HUES6 (cell line): ENCODE measurements around the gene SLC39A2.
"Not testable (repeated sequence)": the region's sequence is repeated elsewhere in the genome, so short reads cannot be mapped to it uniquely, and the experiment has no call there.

ENCODE experiments used
- H3K27ac ChIP-seq: 2 replicates; pipeline ENCODE4 v1.7.0; 2013; ENCODE audit warnings: low read depth, mild to moderate bottlenecking, low read length, inconsistent platforms
- H3K27me3 ChIP-seq: 2 replicates; pipeline ENCODE4 v1.6.1; 2013; ENCODE audit warnings: low read length; ENCODE audit not compliant: control insufficient read depth, insufficient read depth
- H3K36me3 ChIP-seq: 2 replicates; pipeline ENCODE4 v1.6.1; 2013; ENCODE audit warnings: low read length; ENCODE audit not compliant: control insufficient read depth, insufficient read depth
- H3K4me1 ChIP-seq: 2 replicates; pipeline ENCODE4 v1.6.1; 2013; ENCODE audit warnings: low read length; ENCODE audit not compliant: control insufficient read depth, insufficient read depth
- H3K4me3 ChIP-seq: 2 replicates; pipeline ENCODE4 v1.5.1; 2013; ENCODE audit warnings: low read depth, low read length
- H3K9ac ChIP-seq: one replicate; pipeline ENCODE4 v1.6.1; 2013; ENCODE audit warnings: mild to moderate bottlenecking, low read length
- H3K9me3 ChIP-seq: 2 replicates; pipeline ENCODE4 v1.6.1; 2013; ENCODE audit warnings: low read depth, low read length; ENCODE audit not compliant: control insufficient read depth, insufficient read depth

Gene SLC39A2

DNA sequence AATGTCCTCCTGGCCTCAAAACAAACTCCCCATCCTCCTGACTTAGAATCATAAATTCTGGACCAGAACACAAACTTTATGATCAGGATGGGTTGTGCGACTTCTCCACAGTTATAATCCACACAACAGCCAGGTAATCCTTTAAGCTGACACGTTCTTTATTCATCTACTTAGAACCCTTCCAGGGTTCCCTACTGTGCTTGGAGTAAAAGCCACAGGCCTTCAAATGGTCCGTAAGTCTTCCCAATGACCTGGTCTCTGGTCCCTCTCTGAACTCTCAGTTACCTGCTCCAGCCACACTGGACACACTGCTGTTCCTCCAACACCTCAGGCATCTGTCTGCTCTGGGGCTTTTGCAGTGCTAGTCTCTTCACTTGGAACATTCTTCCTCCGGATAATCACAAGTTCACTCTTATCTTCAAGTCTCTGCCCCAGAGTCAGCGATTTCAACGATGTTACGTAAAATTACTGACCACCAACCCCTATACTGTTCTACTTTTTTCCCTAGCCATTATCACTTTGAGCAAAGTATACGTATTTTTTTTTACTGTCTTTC is 41.4 kb downstream of the SLC39A2 start:
- Histone ChIP-seq H3K9ac (no peak overlapping the region), H3K9me3 (no peaks in the 10 kb centered on the region), H3K4me3 (no peak overlapping the region), H3K27me3 (0 out of 2 replicates have a peak, but pooled peaks cover 2% of the 10 kb centered on the region), H3K27ac (no peak overlapping the region), H3K36me3 (no peaks in the 10 kb centered on the region), H3K4me1 (peaks cover 22% of the 10 kb centered on the region)

DNA sequence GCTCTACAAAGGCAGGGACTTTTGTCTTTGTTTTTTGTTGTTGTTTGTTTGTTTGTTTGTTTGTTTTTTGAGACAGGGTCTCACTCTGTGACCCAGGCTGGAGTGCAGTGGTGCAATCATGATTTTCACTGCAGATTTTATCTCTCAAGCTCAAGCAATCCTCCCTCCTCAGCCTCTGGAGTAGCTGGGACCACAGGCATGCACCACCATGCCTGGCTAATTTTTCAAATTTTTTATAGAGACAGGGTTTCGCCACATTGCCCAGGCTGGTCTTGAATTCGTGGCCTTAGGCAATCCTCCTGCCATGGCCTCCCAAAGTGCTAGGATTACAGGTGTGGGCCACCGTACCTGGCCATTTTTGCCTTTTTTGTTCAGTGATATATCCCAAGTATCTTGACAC is 41.8 kb downstream of the SLC39A2 start:
- not testable (repeated sequence) for H3K27me3 ChIP-seq, H3K27ac ChIP-seq, H3K36me3 ChIP-seq, H3K9me3 ChIP-seq, H3K4me3 ChIP-seq, H3K9ac ChIP-seq
- peaks cover 22% of the 10 kb centered on the region for H3K4me1 ChIP-seq

DNA sequence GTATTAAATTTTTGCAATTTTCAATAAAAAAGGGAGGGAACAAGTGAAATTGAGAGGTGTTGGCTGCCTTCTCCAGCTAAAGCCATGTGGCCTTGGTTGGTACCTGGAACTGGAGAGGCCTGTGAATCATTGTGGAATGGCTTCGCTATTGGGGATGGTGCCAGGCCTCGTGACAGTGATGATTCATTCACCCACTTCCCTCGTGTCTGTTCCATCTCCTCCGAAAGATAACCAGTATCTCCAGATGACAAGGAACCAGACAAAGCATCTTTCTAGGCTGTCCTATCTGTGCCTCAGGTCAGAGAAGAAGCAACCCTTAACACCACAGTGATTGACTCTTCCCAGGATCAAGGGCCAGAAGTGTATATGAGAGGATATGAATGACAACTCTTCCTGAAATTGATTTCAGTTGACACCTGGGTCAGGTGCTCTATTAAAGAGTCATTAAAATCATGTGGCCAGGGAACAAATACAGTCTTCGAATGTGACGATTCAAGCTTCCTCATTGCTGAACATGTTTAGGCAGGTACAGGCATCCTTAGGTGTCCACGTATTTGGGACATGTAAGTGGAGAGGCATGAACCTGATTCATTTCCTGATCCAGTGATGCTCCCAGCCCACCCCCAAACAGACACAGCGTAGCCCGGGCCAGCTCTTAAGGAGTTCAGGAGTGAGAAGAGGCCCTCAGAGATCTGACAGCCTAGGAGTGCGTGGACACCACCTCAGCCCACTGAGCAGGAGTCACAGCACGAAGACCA is 42.8 kb downstream of the SLC39A2 start, which contains the start of gene RNASE7:
Gene RNASE7 (plus strand): TSS at position 687 of the 758 bp plus-strand sequence. CDS start 631 bp downstream, outside the sequence.
- Histone ChIP-seq H3K4me3 (no peak within 1 kb of the TSS), H3K9ac (no peak within 1 kb of the TSS), H3K27me3 (no peaks in the 10 kb centered on the region), H3K36me3 (no peaks in the 10 kb centered on the region), H3K9me3 (no peaks in the 10 kb centered on the region), H3K27ac (no peak within 1 kb of the TSS), H3K4me1 (peaks cover 22% of the 10 kb centered on the region)

DNA sequence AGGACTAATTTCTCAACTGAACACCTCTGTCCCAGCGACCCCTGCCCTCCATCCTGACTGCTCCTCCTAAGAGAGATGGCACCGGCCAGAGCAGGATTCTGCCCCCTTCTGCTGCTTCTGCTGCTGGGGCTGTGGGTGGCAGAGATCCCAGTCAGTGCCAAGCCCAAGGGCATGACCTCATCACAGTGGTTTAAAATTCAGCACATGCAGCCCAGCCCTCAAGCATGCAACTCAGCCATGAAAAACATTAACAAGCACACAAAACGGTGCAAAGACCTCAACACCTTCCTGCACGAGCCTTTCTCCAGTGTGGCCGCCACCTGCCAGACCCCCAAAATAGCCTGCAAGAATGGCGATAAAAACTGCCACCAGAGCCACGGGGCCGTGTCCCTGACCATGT is 43.8 kb downstream of the SLC39A2 start:
- H3K4me3 ChIP-seq = no peak overlapping the region
- 0 out of 2 replicates have a peak, but pooled peaks cover 2% of the 10 kb centered on the region for H3K27me3 ChIP-seq
- H3K27ac ChIP-seq = no peak overlapping the region
- no peaks in the 10 kb centered on the region for H3K36me3 ChIP-seq
- no peak overlapping the region for H3K9ac ChIP-seq
- peaks cover 22% of the 10 kb centered on the region for H3K4me1 ChIP-seq
- no peaks in the 10 kb centered on the region for H3K9me3 ChIP-seq

DNA sequence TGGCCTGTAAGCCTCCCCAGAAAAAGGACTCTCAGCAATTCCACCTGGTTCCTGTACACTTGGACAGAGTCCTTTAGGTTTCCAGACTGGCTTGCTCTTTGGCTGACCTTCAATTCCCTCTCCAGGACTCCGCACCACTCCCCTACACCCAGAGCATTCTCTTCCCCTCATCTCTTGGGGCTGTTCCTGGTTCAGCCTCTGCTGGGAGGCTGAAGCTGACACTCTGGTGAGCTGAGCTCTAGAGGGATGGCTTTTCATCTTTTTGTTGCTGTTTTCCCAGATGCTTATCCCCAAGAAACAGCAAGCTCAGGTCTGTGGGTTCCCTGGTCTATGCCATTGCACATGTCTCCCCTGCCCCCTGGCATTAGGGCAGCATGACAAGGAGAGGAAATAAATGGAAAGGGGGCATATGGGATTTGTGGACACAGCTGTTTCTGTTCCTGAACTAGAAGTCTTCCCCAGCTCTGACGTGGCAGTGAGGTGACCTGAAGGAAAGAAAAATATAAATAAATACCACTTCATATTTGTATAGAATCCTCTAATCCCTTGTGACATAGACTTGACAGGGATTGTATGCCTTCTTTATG is 44.4 kb downstream of the SLC39A2 start:
- no peaks in the 10 kb centered on the region for H3K9me3 ChIP-seq
- H3K9ac ChIP-seq = no peak overlapping the region
- no peaks in the 10 kb centered on the region for H3K36me3 ChIP-seq
- H3K4me1 ChIP-seq = peaks cover 20% of the 10 kb centered on the region
- H3K27ac ChIP-seq = no peak overlapping the region
- H3K4me3 ChIP-seq = no peak overlapping the region
- H3K27me3 ChIP-seq = 0 out of 2 replicates have a peak, but pooled peaks cover 2% of the 10 kb centered on the region

DNA sequence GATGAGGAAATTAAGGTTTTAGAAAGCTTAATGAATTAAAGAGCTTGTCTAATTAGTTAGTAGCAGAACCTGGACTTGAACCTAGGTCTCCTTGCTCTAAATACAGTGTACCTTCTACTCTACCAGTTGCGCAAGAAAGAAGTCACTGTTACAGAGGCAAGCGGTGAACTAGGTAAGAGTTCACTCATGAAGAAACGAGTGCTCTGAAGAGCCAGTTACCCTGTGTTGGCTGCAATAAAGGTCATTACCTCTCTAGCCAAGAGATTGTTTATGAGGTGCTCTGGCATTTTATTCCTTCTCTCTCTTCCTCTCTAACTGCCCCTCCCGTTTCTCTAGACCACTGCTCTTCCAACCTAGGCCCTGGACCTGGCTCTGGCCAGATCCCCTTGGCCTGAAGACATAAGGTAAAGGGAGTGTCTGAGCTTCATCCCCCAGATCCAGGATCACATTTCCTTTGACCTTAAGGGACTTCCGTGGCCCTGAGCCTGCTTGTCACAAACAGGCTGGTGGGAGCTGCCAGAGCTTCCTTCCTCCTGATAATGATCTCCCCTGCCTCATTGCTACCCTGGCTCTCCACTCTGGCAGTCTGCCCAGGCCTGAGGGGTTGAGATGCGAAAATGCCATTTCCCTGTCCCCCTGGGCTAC is 45.0 kb downstream of the SLC39A2 start:
- H3K27ac ChIP-seq = no peak overlapping the region
- H3K4me1 ChIP-seq = peaks cover 14% of the 10 kb centered on the region
- H3K27me3 ChIP-seq = 0 out of 2 replicates have a peak, but pooled peaks cover 2% of the 10 kb centered on the region
- no peaks in the 10 kb centered on the region for H3K36me3 ChIP-seq
- H3K9ac ChIP-seq = no peak overlapping the region
- H3K9me3 ChIP-seq = no peaks in the 10 kb centered on the region
- no peak overlapping the region for H3K4me3 ChIP-seq

DNA sequence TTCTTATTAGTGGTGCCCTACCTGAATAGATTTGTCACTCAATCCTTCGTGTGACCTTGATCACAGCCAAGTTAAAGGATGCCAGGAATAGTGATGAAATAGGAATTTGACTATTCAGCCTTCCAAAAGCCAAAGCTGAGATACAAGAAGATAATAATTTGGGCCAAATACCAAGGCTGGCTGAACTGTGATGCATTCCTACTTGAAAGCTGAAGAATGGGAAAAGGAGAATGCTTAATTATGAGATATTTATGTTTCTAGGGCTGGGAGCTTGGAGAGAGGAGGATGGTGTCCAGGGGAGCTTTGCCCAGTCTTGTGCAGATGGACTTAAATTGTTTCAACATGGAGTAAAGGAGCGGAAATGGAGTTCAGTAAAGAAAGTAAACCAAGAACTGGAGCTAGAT is 48.3 kb downstream of the SLC39A2 start:
- no peaks in the 10 kb centered on the region for H3K4me1 ChIP-seq
- H3K27ac ChIP-seq = no peak overlapping the region
- H3K9ac ChIP-seq = no peak overlapping the region

DNA sequence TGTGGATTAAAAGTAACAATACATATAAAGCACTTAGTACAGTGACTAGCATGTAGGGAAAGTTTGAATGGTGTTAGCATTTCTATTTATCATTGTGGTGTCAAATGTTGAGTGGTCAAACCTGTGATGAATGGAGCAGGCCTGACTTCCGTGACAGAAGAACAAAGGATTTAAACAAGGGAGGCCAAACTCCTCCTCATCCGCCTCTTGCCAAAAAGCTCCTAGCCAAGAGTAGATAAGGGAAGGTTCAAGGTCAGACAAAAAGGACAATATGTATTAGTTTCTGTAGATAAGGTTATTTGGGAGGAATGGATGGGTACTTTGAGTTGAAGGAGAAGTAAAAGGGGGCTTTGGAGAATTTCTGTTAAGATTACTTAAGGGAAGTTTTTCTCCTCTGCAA is 49.5 kb downstream of the SLC39A2 start:
- Histone ChIP-seq H3K9ac (no peak overlapping the region), H3K4me3 (no peak overlapping the region), H3K4me1 (no peaks in the 10 kb centered on the region), H3K27ac (no peak overlapping the region), H3K9me3 (no peaks in the 10 kb centered on the region), H3K36me3 (no peaks in the 10 kb centered on the region), H3K27me3 (0 out of 2 replicates have a peak, but pooled peaks cover 2% of the 10 kb centered on the region)

More for the DNA sequence above, 48.3 kb downstream of the SLC39A2 start:
- Histone ChIP-seq H3K9me3 (no peaks in the 10 kb centered on the region), H3K36me3 (no peaks in the 10 kb centered on the region), H3K4me3 (no peak overlapping the region), H3K27me3 (0 out of 2 replicates have a peak, but pooled peaks cover 2% of the 10 kb centered on the region)

DNA sequence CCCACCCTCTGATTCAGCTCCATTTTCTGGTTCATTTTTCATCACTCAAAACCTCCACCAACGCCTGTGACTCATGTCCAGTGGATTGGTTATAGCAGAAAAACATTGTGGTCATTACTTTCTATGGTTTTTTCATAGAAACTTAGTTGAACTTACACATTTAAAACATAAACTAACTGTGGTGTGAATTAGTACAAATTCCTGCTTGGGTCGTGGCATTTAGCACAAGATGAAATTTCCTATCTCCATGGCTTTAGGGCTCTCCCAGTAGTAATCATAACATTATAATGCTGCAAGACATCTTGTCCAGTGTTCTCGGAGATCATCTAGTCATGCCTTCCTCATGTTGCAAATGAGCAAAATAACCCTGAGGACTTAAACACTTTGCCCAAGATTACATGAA is 50.2 kb downstream of the SLC39A2 start:
- H3K4me3 ChIP-seq = no peak overlapping the region

DNA sequence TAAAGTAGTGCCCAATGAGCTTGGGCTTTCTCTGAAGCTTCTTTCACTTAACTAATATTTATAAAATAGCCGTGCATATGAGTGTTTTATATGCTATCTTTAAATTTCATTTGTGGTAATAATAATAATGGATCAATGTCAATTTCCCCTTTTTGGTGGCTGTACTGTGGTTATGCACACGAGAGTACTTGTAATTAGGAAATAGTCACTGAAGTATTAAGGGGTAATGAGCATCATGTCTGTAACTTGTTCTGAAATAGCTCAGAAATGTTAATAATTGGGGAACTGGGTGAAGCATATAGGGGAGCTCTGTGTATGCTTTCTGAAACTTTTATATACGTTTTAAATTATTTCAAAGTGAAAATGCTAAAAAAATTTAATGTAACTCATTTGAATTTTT is 51.5 kb downstream of the SLC39A2 start:
- H3K4me3 ChIP-seq = no peak overlapping the region
- no peaks in the 10 kb centered on the region for H3K9me3 ChIP-seq
- 0 out of 2 replicates have a peak, but pooled peaks cover 2% of the 10 kb centered on the region for H3K27me3 ChIP-seq
- H3K4me1 ChIP-seq = peaks cover 3% of the 10 kb centered on the region
- H3K27ac ChIP-seq = no peak overlapping the region
- no peak overlapping the region for H3K9ac ChIP-seq
- H3K36me3 ChIP-seq = no peaks in the 10 kb centered on the region

More for the DNA sequence above, 50.2 kb downstream of the SLC39A2 start:
- no peaks in the 10 kb centered on the region for H3K9me3 ChIP-seq
- no peaks in the 10 kb centered on the region for H3K4me1 ChIP-seq
- no peak overlapping the region for H3K27ac ChIP-seq
- H3K36me3 ChIP-seq = no peaks in the 10 kb centered on the region
- 0 out of 2 replicates have a peak, but pooled peaks cover 2% of the 10 kb centered on the region for H3K27me3 ChIP-seq
- no peak overlapping the region for H3K9ac ChIP-seq
